Raji (cell line): ENCODE measurements around the gene CFAP46.

ENCODE experiments used
- POLR2A ChIP-seq: IDR thresholded peaks from 2 replicates; pipeline ENCODE4 v1.6.1; 2011; ENCODE audit warnings: low read depth, low read length, control low read depth; ENCODE audit not compliant: insufficient read depth

The CFAP46 gene

DNA sequence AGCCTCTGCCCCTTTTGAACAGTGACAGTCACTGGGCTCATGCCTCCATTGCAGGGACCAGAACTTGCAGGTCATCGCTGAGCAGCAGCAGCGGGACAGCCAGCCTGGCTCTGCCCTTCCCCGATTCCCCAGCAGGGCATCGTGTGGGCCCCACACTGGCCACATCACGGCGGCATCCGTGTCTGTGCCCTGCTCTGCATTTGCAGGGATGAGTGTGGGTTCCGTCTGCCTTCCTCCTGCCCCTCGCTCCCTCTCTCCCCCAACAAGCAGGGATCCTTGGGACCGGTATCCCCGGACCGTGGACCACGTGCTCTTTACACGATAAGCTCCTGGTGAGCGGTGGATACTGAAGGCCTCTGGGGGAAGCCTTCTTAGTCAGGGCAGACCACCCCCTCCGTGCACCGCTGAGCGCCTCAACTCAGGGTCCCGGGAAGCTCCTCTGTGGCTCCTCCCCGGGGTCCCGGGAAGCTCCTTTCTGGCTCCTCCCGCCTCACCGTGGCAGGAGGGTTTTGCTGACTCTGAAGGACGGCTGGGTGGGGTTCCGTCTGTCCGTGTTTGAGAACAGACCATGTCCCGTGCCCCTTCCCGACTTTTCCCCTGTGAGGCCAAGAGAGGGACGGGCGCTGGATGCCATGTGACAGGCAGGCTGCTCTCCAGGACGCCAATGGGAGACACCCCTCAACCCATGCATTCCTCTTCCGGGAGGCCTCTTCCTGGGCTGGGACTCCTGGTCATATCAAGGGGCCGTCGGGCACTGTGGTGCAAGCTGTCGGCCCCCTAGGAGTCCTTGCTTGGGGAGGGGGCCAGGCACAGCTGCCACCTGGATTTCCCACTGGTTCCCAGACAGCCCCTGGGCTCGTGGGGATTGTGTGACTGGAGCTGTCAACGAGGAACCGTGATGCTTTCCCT is 132.9 kb downstream of the CFAP46 start:
- no peak for TF ChIP-seq POLR2A

DNA sequence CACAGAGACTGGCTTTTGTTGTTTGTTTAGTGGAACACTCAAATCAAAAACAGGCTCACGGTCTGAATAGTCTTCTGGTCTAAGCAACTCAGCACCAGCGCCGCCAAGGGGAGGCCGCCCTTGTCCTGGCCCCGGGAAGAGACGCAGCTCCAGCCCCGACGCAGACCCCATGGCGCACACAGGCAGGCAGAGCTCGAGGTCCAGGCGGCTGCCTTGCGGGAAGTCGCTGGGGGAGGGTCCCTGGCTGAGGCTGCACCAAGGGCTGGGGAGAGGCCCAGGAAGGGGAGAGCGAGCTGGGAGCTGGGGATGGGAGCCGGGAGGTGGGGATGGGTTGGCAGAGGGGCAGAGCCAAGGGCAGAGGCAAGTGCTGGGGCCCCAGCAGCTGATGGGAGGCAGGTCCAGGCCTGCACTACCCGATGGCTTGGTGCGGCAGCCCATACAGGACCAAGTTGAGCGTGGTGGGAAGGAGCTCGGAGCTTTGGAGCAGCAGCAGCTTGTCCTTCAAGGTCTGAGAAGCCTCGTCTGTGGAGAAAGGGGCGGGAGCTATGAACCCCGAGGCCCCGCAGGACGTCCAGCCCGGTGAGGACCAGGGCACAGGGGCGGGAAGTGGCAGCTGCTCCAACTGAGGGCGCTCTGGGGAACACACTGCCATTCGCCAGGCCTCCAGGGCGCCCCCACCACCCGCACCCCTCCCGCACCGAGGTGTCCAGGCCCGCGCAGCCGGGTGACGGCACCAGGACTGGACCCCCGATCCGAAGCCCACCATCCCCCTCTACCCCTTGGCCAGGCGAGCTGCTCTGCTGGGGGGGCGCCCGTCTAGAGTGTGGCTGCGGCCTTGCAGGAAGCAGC is 133.8 kb downstream of the CFAP46 start:
- no peak for TF ChIP-seq POLR2A

GRCh38 chr10:132807621-132808049 is 134.7 kb downstream of the CFAP46 start:
- no peak for TF ChIP-seq POLR2A

GRCh38 chr10:132806561-132807003 is 135.8 kb downstream of the CFAP46 start:
- TF ChIP-seq POLR2A, result no peak

GRCh38 chr10:132806110-132806509 is 136.3 kb downstream of the CFAP46 start:
- no peak for TF ChIP-seq POLR2A

- TF ChIP-seq POLR2A, result no peak
Observed at GRCh38 chr10:132805599-132805998, 136.8 kb downstream of the CFAP46 start.

- TF ChIP-seq POLR2A, result no peak
Observed at GRCh38 chr10:132804785-132805426, 137.5 kb downstream of the CFAP46 start.

DNA sequence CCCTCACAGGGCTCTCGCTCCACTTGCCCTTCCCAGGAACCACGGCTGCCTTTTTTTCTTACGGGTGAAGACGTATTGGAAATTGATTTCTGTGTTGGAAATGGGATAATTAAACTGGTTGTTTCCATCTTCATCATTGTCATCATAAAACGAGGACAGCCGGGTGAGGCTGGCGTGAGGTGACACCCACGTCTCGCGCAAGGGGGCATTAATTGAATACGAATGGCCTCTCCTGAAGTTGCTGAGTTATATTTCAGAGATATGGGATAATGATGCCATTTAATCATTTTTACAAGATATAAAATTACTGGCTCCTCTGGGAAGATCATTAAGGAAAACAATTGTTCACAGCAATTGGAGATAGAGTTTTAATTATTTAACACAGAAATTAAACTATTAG is 138.1 kb downstream of the CFAP46 start:
- no peak for TF ChIP-seq POLR2A

DNA sequence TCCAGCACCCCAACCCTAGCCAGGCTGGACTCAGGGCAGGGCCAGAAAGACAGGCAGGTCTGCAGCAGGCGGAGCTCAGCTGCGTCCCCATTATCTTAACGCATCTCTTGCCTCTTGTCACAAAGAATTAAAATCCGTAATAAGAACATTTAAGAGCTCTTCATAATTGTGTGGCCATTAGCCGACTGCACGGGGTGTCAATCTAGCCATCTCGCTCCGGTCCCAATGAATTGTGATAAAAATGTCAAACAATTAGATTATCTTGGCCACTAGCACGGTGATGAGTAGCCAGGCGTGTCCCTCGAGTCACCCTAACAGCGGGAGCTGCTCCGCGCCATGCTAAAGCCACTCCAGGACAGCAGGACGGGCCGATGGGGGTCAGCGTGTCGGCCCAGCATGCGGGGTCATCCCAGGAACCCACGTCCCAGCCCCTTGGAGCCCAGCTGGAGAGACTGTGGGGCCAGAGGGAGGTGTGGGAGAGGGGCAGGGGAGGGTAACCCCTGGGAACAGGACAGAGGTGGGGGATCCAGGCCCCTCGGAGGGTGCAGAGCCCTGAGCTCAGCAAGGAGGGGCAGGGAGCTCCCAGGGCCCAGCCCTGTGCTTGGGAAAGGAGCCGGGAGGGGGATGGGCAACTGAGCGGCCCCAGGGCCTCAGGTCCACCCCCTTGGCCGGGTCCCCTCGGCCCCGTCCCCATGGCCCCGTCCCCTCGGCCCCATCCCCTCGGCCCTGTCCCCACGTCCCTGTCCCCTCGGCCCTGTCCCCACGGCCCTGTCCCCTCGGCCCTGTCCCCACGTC is 138.8 kb downstream of the CFAP46 start:
- no peak for TF ChIP-seq POLR2A

DNA sequence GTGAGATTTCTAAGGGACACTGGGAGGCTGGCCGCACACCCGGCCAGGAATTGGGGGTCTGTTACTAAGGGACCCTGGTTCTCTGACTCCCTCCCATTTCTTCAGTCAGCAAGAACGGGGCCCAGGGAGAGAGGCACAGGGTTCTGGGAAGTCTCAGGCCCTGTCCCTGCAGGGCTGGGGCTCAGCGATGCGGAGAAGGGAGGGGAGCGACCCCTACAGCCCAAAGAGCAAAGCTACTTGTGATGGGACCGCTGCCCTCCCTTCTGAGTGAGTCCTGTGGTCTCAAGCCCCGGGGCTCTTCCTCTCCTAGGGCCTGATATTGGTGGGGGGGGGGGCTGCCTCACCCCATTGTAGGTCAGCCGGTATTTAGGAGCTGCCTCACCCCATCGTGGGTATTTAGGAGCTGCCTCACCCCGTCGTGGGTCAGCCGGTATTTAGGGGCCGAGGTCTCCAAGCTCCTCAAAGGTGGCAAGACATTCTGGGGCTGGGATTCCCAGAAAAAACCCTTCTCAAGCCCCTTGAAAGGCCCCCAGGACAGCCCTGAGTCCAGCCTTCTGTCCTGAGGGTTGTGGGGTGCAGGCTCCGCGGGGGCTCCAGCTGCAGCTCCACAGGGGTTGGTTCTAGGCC is 139.6 kb downstream of the CFAP46 start:
- no peak for TF ChIP-seq POLR2A

- no peak for TF ChIP-seq POLR2A
Observed at GRCh38 chr10:132802048-132802447, 140.3 kb downstream of the CFAP46 start.

GRCh38 chr10:132799865-132800264 is 142.5 kb downstream of the CFAP46 start:
- no peak for TF ChIP-seq POLR2A

DNA sequence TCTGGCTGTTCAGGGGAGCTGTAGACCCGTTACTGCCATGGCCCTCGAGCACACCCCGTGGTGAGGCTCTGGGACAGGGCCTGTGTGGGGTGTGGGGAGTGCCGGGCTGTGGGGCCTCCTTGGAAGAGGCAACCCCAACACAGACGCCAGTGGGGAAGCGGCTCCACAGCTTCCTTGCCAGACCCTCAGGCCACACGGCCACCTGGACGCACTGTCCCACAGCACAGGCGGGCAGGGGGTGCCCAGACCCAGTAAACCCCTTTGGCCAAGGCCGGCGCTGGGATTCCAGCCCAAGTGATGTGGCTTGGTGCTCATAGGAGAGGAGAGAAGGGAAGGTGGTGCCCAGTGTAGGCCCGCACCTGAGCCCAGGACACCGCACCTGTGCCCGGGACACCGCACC is 143.5 kb downstream of the CFAP46 start:
- TF ChIP-seq POLR2A, result no peak

DNA sequence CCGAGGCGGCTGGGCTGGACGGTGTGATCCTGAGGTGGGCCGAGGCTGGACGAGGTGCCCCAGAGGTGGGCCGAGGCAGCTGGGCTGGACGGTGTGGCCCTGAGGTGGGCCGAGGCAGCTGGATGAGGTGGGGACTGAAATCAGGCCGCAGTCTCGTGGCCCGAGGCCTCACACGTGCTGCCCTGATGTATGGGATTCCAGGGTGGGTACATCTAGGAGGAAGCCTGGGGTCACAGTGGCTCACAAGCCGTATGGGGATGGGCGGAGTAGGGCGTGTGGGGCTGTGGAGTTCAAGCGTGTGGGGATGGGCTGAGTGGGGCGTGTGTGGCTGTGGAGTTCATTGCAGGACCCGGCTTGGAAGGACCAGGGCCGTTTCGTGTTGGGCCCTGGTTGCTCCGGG is 144.0 kb downstream of the CFAP46 start:
- no peak for TF ChIP-seq POLR2A
